Measurements from ENCODE around the gene MARS2.

- no peak for TF ChIP-seq CTCF (IDR thresholded peaks at IDR 0.05)
- TF ChIP-seq ZFX (IDR thresholded peaks at IDR 0.05; ENCODE audit: borderline replicate concordance), result no peak
Measured at GRCh38 chr2:197674060-197674459, 31.1 kb upstream of the MARS2 start.
